Measurements from ENCODE around the gene HELT.
"Not testable (repeated sequence)": the region's sequence is repeated elsewhere in the genome, so short reads cannot be mapped to it uniquely, and the experiment has no call there.

HELT gene

GRCh38 chr4:184990131-184990530, 28.2 kb upstream of the HELT start:
- H3K4me1 Mint-ChIP-seq (ENCODE audit: low read depth); H3K4me3 Mint-ChIP-seq; intact Hi-C loops (cut with micrococcal nuclease); H3K9me3 Mint-ChIP-seq; H3K27me3 Mint-ChIP-seq; H3K27ac Mint-ChIP-seq; H3K36me3 Mint-ChIP-seq (ENCODE audit: low read depth): not testable (repeated sequence)

GRCh38 chr4:184991860-184992259, 26.4 kb upstream of the HELT start:
- no peak overlapping the region for H3K27ac Mint-ChIP-seq
- no peaks in the 10 kb centered on the region for H3K9me3 Mint-ChIP-seq
- intact Hi-C loops (cut with micrococcal nuclease), result no loop called here
- H3K4me1 Mint-ChIP-seq (ENCODE audit: low read depth), result no peaks in the 10 kb centered on the region
- no peaks in the 10 kb centered on the region for H3K36me3 Mint-ChIP-seq (ENCODE audit: low read depth)
- H3K4me3 Mint-ChIP-seq, result no peak overlapping the region
- peaks cover 3% of the 10 kb centered on the region for H3K27me3 Mint-ChIP-seq

- Mint-ChIP-seq H3K27ac (no peak overlapping the region), H3K9me3 (no peaks in the 10 kb centered on the region), H3K27me3 (peaks cover 5% of the 10 kb centered on the region), H3K4me1 (ENCODE audit: low read depth) (no peaks in the 10 kb centered on the region), H3K36me3 (ENCODE audit: low read depth) (no peaks in the 10 kb centered on the region), H3K4me3 (no peak overlapping the region)
- intact Hi-C loops (cut with micrococcal nuclease), result no loop called here
Measured at GRCh38 chr4:184992422-184992821, 25.9 kb upstream of the HELT start.

GRCh38 chr4:184993247-184993646, 25.0 kb upstream of the HELT start:
- no peaks in the 10 kb centered on the region for H3K4me1 Mint-ChIP-seq (ENCODE audit: low read depth)
- no peak overlapping the region for H3K27ac Mint-ChIP-seq
- intact Hi-C loops (cut with micrococcal nuclease), result no loop called here
- no peaks in the 10 kb centered on the region for H3K36me3 Mint-ChIP-seq (ENCODE audit: low read depth)
- H3K9me3 Mint-ChIP-seq, result no peaks in the 10 kb centered on the region
- H3K27me3 Mint-ChIP-seq, result peaks cover 5% of the 10 kb centered on the region
- H3K4me3 Mint-ChIP-seq, result no peak overlapping the region

GRCh38 chr4:184994010-184994622, 24.2 kb upstream of the HELT start:
- H3K27ac Mint-ChIP-seq, result no peak overlapping the region
- intact Hi-C loops (cut with micrococcal nuclease), result no loop called here
- peaks cover 5% of the 10 kb centered on the region for H3K27me3 Mint-ChIP-seq
- H3K4me1 Mint-ChIP-seq (ENCODE audit: low read depth), result no peaks in the 10 kb centered on the region
- H3K9me3 Mint-ChIP-seq, result no peaks in the 10 kb centered on the region
- no peaks in the 10 kb centered on the region for H3K36me3 Mint-ChIP-seq (ENCODE audit: low read depth)
- no peak overlapping the region for H3K4me3 Mint-ChIP-seq

GRCh38 chr4:184994623-184995010, 23.7 kb upstream of the HELT start:
- Mint-ChIP-seq H3K4me1 (ENCODE audit: low read depth) (no peaks in the 10 kb centered on the region), H3K27me3 (peaks cover 5% of the 10 kb centered on the region), H3K9me3 (no peaks in the 10 kb centered on the region), H3K4me3 (no peak overlapping the region), H3K36me3 (ENCODE audit: low read depth) (no peaks in the 10 kb centered on the region), H3K27ac (no peak overlapping the region)
- intact Hi-C loops (cut with micrococcal nuclease), result no loop called here

GRCh38 chr4:184997656-184998055, 20.6 kb upstream of the HELT start:
- H3K27me3 Mint-ChIP-seq; H3K9me3 Mint-ChIP-seq; H3K4me1 Mint-ChIP-seq (ENCODE audit: low read depth); intact Hi-C loops (cut with micrococcal nuclease); H3K36me3 Mint-ChIP-seq (ENCODE audit: low read depth); H3K27ac Mint-ChIP-seq; H3K4me3 Mint-ChIP-seq: not testable (repeated sequence)

- Mint-ChIP-seq H3K9me3 (no peaks in the 10 kb centered on the region), H3K4me1 (ENCODE audit: low read depth) (peaks cover 7% of the 10 kb centered on the region), H3K27me3 (peaks cover 20% of the 10 kb centered on the region), H3K27ac (no peak overlapping the region), H3K4me3 (no peak overlapping the region), H3K36me3 (ENCODE audit: low read depth) (no peaks in the 10 kb centered on the region)
- intact Hi-C loops (cut with micrococcal nuclease), result no loop called here
Measured at GRCh38 chr4:185002784-185003183, 15.5 kb upstream of the HELT start.

GRCh38 chr4:185003596-185004351, 14.5 kb upstream of the HELT start:
- H3K27me3 Mint-ChIP-seq, result peaks cover 25% of the 10 kb centered on the region
- no peaks in the 10 kb centered on the region for H3K9me3 Mint-ChIP-seq
- no peaks in the 10 kb centered on the region for H3K36me3 Mint-ChIP-seq (ENCODE audit: low read depth)
- H3K27ac Mint-ChIP-seq, result no peak overlapping the region
- H3K4me1 Mint-ChIP-seq (ENCODE audit: low read depth), result peaks cover 7% of the 10 kb centered on the region
- intact Hi-C loops (cut with micrococcal nuclease), result loop anchor here (2.0 kb wide), 1 partner anchor 257 kb away; no protein-coding TSS in a partner anchor
- H3K4me3 Mint-ChIP-seq, result no peak overlapping the region

- Mint-ChIP-seq H3K36me3 (ENCODE audit: low read depth) (no peaks in the 10 kb centered on the region), H3K4me3 (no peak overlapping the region), H3K4me1 (ENCODE audit: low read depth) (peaks cover 7% of the 10 kb centered on the region), H3K9me3 (no peaks in the 10 kb centered on the region), H3K27ac (no peak overlapping the region), H3K27me3 (peaks cover 32% of the 10 kb centered on the region)
- intact Hi-C loops (cut with micrococcal nuclease), result loop anchor here (1.0 to 2.0 kb wide), 2 partner anchors 92 to 258 kb away; no protein-coding TSS in a partner anchor
Measured at GRCh38 chr4:185004562-185005218, 13.6 kb upstream of the HELT start.

- Mint-ChIP-seq H3K36me3 (ENCODE audit: low read depth) (no peaks in the 10 kb centered on the region), H3K4me3 (peak overlapping the region; percentile 43), H3K27me3 (peaks cover 33% of the 10 kb centered on the region), H3K9me3 (no peaks in the 10 kb centered on the region), H3K4me1 (ENCODE audit: low read depth) (peaks cover 12% of the 10 kb centered on the region), H3K27ac (no peak overlapping the region)
- intact Hi-C loops (cut with micrococcal nuclease), result loop anchor here (1.0 to 2.0 kb wide), 2 partner anchors 91 to 259 kb away; no protein-coding TSS in a partner anchor
Measured at GRCh38 chr4:185005219-185005819, 13.0 kb upstream of the HELT start.

GRCh38 chr4:185011408-185011807, 6.9 kb upstream of the HELT start:
- no peak overlapping the region for H3K27ac Mint-ChIP-seq
- no peak overlapping the region for H3K4me3 Mint-ChIP-seq
- peaks cover 7% of the 10 kb centered on the region for H3K4me1 Mint-ChIP-seq (ENCODE audit: low read depth)
- intact Hi-C loops (cut with micrococcal nuclease), result no loop called here
- peaks cover 70% of the 10 kb centered on the region for H3K27me3 Mint-ChIP-seq
- H3K36me3 Mint-ChIP-seq (ENCODE audit: low read depth), result no peaks in the 10 kb centered on the region
- no peaks in the 10 kb centered on the region for H3K9me3 Mint-ChIP-seq

- Mint-ChIP-seq H3K27ac (no peak overlapping the region), H3K4me3 (no peak overlapping the region), H3K27me3 (peaks cover 87% of the 10 kb centered on the region), H3K9me3 (no peaks in the 10 kb centered on the region), H3K4me1 (ENCODE audit: low read depth) (peaks cover 7% of the 10 kb centered on the region), H3K36me3 (ENCODE audit: low read depth) (no peaks in the 10 kb centered on the region)
- intact Hi-C loops (cut with micrococcal nuclease), result no loop called here
Measured at GRCh38 chr4:185013417-185014125, 4.7 kb upstream of the HELT start.

Measured in dendritic cell treated with granulocyte-macrophage colony-stimulating factor and Interleukin-4, amounts not matched to agents 40 ng/mL and 50 ng/mL, for 4 days (primary cell).